Urothelium cell line (cell line): ENCODE data around the gene TRIM27.
"Not testable (repeated sequence)": the region's sequence is repeated elsewhere in the genome, so short reads cannot be mapped to it uniquely, and the experiment has no call there.

ENCODE experiments used
- DNase-seq: peaks from one replicate; pipeline ENCODE4 v3.0.0; 2011; ENCODE audit warnings: low spot score, mixed read lengths
- FAIRE-seq: peaks from 2 replicates; lab custom pipeline; 2011; peaks lifted over from hg19 to GRCh38; lab: Jason Lieb, UNC

TRIM27 gene

DNA sequence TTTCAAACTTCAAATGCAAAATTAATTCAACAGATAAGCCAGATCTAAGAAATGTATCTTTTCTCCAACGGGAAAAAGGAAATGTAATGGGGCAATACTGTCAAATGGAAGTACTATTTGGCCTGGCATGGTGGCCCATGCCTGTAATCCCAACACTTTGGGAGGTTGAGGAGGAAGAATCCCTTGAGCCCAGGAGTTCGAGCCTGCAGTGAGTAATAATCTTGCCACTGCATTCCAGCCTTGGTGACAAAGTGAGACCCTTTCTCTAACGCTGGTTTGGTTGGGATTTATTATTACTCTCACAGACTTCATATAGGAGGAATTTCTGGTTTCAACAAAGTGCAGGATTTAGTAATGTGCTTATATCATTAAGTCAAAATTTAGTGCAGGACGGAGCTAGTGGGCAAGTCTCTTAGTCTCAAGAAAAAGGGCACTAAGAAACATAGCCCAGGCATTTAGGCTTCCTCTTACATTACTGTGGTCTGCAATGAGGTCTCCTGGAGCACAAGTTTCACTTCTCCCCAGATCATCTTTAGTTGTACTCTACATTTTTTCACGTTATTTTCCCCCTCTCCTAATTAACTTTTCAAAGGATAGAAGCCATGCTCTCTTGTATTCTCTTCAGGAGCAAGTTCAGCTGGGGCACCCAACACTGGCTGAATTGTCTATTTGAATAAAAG, 23.1 kb downstream of the TRIM27 start:
- DNase-seq: no peak
- no peak for FAIRE-seq

- DNase-seq: no peak
- no peak for FAIRE-seq
Measured at GRCh38 chr6:28898710-28898965, 25.1 kb downstream of the TRIM27 start.

GRCh38 chr6:28897369-28897745, 26.4 kb downstream of the TRIM27 start:
- DNase-seq (no peak), FAIRE-seq (no peak)

DNA sequence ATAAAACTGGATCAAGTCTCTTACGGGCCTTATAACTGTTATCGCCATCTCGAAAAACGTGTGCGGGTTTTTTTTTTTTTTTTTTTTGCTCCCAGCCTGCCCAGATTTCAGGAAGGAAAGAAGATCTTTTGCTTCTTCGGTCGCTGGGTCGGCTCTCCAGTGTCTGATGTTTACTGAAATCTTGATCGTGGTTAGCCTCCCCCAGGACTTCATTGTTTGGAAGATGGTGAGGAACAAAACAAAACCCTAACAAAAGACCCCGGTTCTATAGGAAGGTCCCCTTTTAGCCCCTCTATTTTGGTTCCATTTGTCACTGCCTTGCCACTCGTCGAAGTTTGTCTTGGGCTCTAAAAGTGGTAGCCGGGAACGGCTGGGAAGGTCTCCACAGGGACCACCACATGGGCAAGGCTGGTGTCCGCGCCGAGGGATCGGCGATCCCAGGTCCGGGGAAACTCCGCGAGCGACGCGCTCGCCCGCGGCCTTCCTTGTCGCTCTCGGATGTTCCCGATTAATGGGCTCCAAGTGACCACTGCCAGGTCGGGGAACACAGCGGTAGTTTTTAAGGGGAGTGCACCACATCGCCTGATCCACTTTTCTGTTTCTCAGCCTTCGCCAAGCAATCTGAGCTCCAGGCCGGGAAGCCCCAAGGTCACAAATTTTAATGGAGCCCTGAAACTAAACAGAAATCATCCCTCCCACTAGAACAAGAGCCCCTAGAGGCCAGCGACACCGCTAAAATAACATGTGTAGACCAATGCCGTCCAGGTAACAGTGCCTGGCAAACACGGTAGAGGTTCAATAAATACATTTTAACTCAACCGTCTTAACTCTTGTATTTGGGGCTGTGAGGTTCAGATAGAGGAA, 27.0 kb downstream of the TRIM27 start:
- DNase-seq (peak; percentile 57), FAIRE-seq (no peak)

DNA sequence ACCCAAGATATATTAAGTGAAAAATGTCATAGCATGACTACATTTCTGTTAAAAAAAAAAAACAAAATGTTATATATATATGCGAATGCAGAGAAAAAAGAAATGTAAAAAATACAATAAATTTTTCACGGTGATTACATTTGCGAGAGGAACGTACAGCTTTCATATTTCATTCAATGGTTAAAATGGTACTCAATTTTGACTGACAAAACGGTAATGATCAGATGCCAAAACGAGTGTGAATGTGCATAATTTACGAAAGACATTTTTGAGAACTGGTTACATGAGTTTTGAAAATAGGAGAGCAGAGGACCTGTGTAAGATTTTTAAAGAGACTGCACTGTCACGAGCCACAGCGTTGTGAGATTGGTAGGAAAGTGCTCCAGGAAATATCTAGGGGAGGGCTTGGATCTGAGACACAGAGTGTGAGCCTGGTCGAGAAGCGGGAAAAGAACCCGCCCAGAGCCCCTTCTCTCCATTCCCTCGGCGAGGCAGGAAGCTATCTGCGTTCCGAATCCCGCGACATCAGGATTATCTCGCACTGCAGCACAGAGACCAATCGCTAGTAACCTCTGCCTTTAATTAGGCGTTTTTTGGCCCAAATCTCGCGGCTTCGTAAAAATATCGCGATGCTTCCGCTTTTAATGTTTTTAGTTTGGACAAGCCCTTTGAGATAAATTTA, 28.5 kb downstream of the TRIM27 start:
- DNase-seq: peak; percentile 93
- no peak for FAIRE-seq

DNA sequence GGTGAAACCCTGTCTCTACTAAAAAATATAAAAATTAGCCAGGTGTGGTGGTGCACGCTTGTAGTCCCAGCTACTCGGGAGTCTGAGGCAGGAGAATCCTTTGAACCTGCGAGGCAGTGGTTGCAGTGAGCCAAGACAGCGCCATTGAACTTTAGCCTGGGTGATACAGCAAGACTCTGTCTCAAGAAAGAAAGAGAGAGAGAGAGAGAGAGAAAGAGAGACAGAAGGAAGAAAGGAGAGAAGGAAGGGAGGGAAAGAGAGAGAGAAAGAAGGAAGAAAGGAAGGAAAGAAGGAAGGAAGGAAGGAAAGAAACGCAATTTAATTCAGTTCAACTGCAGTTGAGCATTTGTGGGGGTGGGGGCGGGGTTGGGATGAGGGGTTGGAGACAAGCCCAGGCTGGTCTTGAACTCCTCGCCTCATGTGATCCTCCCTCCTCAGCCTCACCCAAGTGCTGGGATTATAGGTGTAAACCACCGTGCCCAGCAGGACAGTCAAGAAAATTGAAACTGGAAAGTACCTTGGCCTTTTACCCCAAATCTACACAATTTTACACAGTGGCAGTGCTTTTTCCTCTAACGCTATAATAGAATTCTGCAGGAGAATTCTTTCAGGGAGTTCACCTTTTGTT, 30.5 kb downstream of the TRIM27 start:
- DNase-seq: no peak
- no peak for FAIRE-seq

DNA sequence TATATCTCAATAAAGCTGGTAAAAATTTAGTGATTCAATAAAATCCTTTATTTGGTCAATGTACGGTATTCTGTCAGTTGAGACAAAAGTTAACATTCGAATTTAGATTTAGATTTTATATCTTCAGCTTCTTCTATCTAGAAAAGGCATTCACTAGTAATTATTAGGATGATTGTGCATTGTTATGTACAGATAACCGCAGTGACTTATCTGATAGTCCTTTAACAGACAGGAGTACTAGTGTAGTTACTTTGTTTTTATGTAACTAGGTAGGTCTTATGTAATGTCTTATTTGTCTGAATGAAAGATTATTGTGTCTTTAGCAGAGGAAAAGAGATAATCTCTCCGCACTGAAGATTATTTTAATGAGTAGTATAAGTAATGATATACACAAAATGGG, 31.3 kb downstream of the TRIM27 start:
- FAIRE-seq (no peak), DNase-seq (no peak)

- no peak for DNase-seq
- FAIRE-seq: no peak
Measured at GRCh38 chr6:28887796-28888496, 35.8 kb downstream of the TRIM27 start.

DNA sequence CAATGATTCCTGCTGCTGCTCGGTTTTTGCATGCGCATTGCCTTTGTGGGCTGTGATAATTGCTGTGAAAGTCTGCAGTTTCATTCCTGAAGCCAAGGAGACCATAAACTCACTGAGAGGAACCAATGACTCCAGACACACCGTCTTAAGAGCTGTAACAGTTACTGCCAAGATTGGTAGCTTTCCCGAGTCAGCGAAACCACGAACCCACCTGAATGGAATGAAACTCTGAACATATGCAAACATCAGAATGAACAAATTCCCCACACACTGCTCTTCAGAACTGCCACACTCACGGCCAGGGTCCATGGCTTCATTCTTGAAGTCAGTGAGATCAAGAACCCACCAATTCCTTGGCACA, 37.7 kb downstream of the TRIM27 start:
- DNase-seq (no peak), FAIRE-seq (no peak)

GRCh38 chr6:28884423-28885131, 39.2 kb downstream of the TRIM27 start:
- DNase-seq (no peak), FAIRE-seq (no peak)

- DNase-seq (peak; percentile 37), FAIRE-seq (no peak)
Measured at GRCh38 chr6:28880894-28881780, 42.6 kb downstream of the TRIM27 start.

- FAIRE-seq (no peak), DNase-seq (no peak)
Measured at GRCh38 chr6:28880519-28880893, 43.3 kb downstream of the TRIM27 start.

DNA sequence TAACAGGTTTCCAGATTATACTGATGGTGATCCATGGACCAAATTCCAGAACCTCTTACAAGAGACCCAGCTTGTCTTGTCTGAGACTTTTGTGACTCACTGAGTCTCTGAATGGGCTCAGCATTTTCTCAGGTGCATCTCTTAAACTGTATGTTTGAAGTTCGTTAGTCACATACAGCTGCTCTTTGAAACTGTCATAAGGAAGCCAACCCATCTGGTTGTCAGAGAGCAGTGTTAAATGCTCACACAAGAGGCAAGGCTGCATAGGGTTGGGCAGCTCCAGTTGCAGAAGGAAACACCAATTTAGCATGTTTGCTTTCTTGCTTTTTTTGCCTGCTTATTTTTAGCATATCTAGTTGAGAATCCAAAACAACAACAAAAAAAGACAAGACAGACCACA, 47.1 kb downstream of the TRIM27 start:
- FAIRE-seq: no peak
- DNase-seq: no peak

DNA sequence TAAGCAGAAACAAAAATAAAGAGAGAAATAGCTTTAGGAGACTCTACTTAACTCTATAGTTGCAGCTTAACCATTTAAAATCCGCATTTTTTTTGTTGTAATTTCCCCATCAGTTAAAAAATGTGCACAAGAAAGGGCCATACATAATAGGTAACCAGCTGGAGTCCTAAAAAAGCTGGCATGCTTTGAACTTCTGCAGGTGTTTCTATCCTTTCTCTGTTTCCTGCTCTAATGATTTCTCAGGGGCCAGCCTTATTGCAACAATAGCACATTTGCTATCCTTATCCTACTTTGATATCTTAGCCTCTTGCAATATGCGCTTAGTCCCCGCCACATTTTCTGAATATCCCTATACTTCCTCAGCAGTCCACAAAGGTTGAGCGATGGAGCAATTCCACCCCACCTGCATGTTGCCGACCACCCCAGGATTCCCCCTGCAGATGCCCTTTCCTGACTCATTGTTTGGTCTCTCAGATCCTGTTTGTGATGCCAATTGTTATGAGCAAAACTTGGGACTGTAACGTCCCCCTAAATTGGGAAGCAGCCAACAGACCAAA, 48.5 kb downstream of the TRIM27 start:
- DNase-seq (no peak), FAIRE-seq (no peak)

DNA sequence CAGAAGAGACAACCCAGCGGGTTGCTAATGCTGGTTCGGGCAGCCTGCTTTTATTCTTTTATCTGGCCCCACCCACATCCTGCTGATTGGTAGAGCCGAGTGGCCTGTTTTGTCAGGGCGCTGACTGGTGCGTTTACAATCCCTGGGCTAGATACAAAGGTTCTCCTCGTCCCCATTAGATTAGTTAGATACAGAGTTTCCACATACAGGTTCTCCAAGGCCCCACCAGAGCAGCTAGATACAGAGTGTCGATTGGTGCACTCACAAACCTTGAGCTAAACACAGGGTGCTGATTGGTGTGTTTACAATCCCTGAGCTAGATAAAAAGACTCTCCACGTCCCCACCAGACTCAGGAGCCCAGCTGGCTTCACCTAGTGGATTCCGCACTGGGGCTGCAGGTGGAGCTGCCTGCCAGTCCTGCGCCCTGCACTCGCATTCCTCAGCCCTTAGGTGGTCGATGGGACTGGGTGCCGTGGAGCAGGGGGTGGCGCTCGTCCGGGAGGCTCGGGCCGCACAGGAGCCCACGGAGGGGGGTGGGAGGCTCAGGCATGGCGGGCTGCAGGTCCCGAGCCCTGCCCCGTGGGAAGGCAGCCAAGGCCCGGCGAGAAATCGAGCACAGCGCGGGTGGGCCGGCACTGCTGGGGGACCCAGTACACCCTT, 51.5 kb downstream of the TRIM27 start:
- not testable (repeated sequence) for FAIRE-seq, DNase-seq

- DNase-seq: no peak
- FAIRE-seq: no peak
Measured at GRCh38 chr6:28871335-28872156, 52.2 kb downstream of the TRIM27 start.

GRCh38 chr6:28868873-28869272, 54.9 kb downstream of the TRIM27 start:
- FAIRE-seq: no peak

DNA sequence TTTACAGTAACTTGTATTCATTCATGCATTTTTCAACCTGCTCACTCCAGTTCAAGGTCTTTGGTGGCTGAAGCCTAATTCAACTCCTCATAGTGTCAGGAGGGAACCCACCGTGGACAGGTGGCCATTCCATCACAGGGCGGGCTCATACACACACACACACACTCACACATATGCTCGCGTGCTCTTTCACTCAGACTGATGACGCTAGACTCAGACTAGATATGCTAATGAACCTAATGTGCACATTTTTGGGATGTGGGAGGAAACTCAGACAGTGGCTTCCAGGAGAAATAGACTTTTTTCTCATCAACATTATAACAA, 56.7 kb downstream of the TRIM27 start:
- FAIRE-seq (no peak), DNase-seq (peak; percentile 21)

More at GRCh38 chr6:28868873-28869272, 54.9 kb downstream of the TRIM27 start:
- no peak for DNase-seq
